NCI-H2107 (cell line): ENCODE data around the gene KIF13A.
"Not testable (repeated sequence)": the region's sequence is repeated elsewhere in the genome, so short reads cannot be mapped to it uniquely, and the experiment has no call there.

ENCODE experiments used
- DNase-seq: peaks from one replicate; lab custom pipeline; 2025; lab: John Stamatoyannopoulos, UW

KIF13A gene

GRCh38 chr6:17998442-17998841, 11.0 kb upstream of the KIF13A start:
- no peak for DNase-seq

GRCh38 chr6:17998003-17998402, 10.6 kb upstream of the KIF13A start:
- DNase-seq, result no peak

GRCh38 chr6:17995414-17995813, 8.0 kb upstream of the KIF13A start:
- no peak for DNase-seq

GRCh38 chr6:17994019-17994418, 6.6 kb upstream of the KIF13A start:
- DNase-seq, result no peak

- DNase-seq, result no peak
Observed at GRCh38 chr6:17988422-17988944, 1.0 kb upstream of the KIF13A start.

GRCh38 chr6:17987697-17988421, 424 bp upstream of the KIF13A start:
- DNase-seq, result peak; percentile 8

GRCh38 chr6:17986656-17987446, 584 bp downstream of the KIF13A start:
- DNase-seq, result no peak

- no peak for DNase-seq
Observed at GRCh38 chr6:17985934-17986655, 1.3 kb downstream of the KIF13A start.

- no peak for DNase-seq
Observed at GRCh38 chr6:17984812-17985670, 2.4 kb downstream of the KIF13A start.

GRCh38 chr6:17984399-17984798, 3.0 kb downstream of the KIF13A start:
- no peak for DNase-seq

- no peak for DNase-seq
Observed at GRCh38 chr6:17983730-17984129, 3.7 kb downstream of the KIF13A start.

GRCh38 chr6:17980329-17980728, 7.1 kb downstream of the KIF13A start:
- no peak for DNase-seq

GRCh38 chr6:17979479-17979878, 8.0 kb downstream of the KIF13A start:
- DNase-seq, result no peak

- DNase-seq, result not testable (repeated sequence)
Observed at GRCh38 chr6:17976258-17976657, 11.2 kb downstream of the KIF13A start.

GRCh38 chr6:17974570-17975368, 12.7 kb downstream of the KIF13A start:
- no peak for DNase-seq

- no peak for DNase-seq
Observed at GRCh38 chr6:17972978-17973622, 14.3 kb downstream of the KIF13A start.

GRCh38 chr6:17972074-17972952, 15.1 kb downstream of the KIF13A start:
- no peak for DNase-seq

- no peak for DNase-seq
Observed at GRCh38 chr6:17971128-17972073, 16.0 kb downstream of the KIF13A start.
